HEK293 (cell line): Measurements from ENCODE around the gene RNF223.

Source experiments
- BCL11B ChIP-seq: fragments of 450-650 bp; formaldehyde crosslinking; IDR thresholded peaks from 2 replicates; pipeline ENCODE4 v1.5.1; 2016; ENCODE audit warnings: low read depth, missing biosample characterization, missing genetic modification characterization
- BCL6B ChIP-seq: fragments of 450-650 bp; formaldehyde crosslinking; IDR thresholded peaks from 2 replicates; pipeline ENCODE4 v1.5.1; 2017; ENCODE audit warnings: missing biosample characterization, missing genetic modification characterization
- GLI2 ChIP-seq: fragments of 450-650 bp; formaldehyde crosslinking; IDR thresholded peaks from 2 replicates; pipeline ENCODE4; 2017; ENCODE audit warnings: missing biosample characterization, missing genetic modification characterization, low read depth, borderline replicate concordance
- GLIS2 ChIP-seq: fragments of 450-650 bp; formaldehyde crosslinking; IDR thresholded peaks from 2 replicates; pipeline ENCODE4 v1.5.1; 2016; ENCODE audit warnings: missing biosample characterization, missing genetic modification characterization
- HOXC10 ChIP-seq: sonication (generic); formaldehyde crosslinking; IDR thresholded peaks from 2 replicates; pipeline ENCODE4 v1.8.1; 2023; ENCODE audit warnings: mild to moderate bottlenecking, missing genetic modification reagents
- PRDM1 ChIP-seq: fragments of 450-650 bp; formaldehyde crosslinking; IDR thresholded peaks from 2 replicates; pipeline ENCODE4; 2016; ENCODE audit warnings: missing biosample characterization, missing genetic modification characterization
- RBAK ChIP-seq: fragments of 450-650 bp; formaldehyde crosslinking; IDR thresholded peaks from 2 replicates; pipeline ENCODE4 v1.5.1; 2016; ENCODE audit warnings: missing biosample characterization, missing genetic modification characterization
- SP2 ChIP-seq: fragments of 450-650 bp; formaldehyde crosslinking; IDR thresholded peaks from 2 replicates; pipeline ENCODE4 v1.5.1; 2016; ENCODE audit warnings: missing biosample characterization, missing genetic modification characterization
- SP7 ChIP-seq: fragments of 450-650 bp; formaldehyde crosslinking; IDR thresholded peaks from 2 replicates; pipeline ENCODE4 v1.5.1; 2016; ENCODE audit warnings: missing biosample characterization, missing genetic modification characterization
- WT1 ChIP-seq: fragments of 450-650 bp; formaldehyde crosslinking; IDR thresholded peaks from 2 replicates; pipeline ENCODE4 v1.5.1; 2016; ENCODE audit warnings: missing biosample characterization, missing genetic modification characterization
- ZBTB10 ChIP-seq: fragments of 450-650 bp; formaldehyde crosslinking; IDR thresholded peaks from 2 replicates; pipeline ENCODE4 v1.5.1; 2016; ENCODE audit warnings: missing biosample characterization, missing genetic modification characterization
- ZBTB11 ChIP-seq: fragments of 450-650 bp; formaldehyde crosslinking; conservative IDR thresholded peaks from 2 replicates; pipeline ENCODE4 v1.5.1; 2016; ENCODE audit warnings: low read depth, missing biosample characterization, missing genetic modification characterization
- ZBTB26 ChIP-seq: fragments of 450-650 bp; formaldehyde crosslinking; optimal IDR thresholded peaks from 2 replicates; pipeline ENCODE3; 2016; ENCODE audit warnings: missing biosample characterization, mild to moderate bottlenecking, missing genetic modification characterization
- ZFP69B ChIP-seq: fragments of 450-650 bp; formaldehyde crosslinking; IDR thresholded peaks from 2 replicates; pipeline ENCODE4 v1.5.1; 2016; ENCODE audit warnings: missing biosample characterization, missing genetic modification characterization
- ZNF140 ChIP-seq: fragments of 450-650 bp; formaldehyde crosslinking; IDR thresholded peaks from 2 replicates; pipeline ENCODE4 v1.5.1; 2016; ENCODE audit warnings: missing biosample characterization, missing genetic modification characterization
- ZNF202 ChIP-seq: fragments of 450-650 bp; formaldehyde crosslinking; IDR thresholded peaks from 2 replicates; pipeline ENCODE4 v1.5.1; 2016; ENCODE audit warnings: missing biosample characterization, missing genetic modification characterization, borderline replicate concordance
- ZNF341 ChIP-seq: fragments of 450-650 bp; formaldehyde crosslinking; IDR thresholded peaks from 2 replicates; pipeline ENCODE4; 2016; ENCODE audit warnings: low read depth, missing biosample characterization, missing genetic modification characterization
- ZNF391 ChIP-seq: fragments of 450-650 bp; formaldehyde crosslinking; IDR thresholded peaks from 2 replicates; pipeline ENCODE4 v1.5.1; 2016; ENCODE audit warnings: low read depth, missing biosample characterization, missing genetic modification characterization, borderline replicate concordance
- ZNF398 ChIP-seq: fragments of 450-650 bp; formaldehyde crosslinking; IDR thresholded peaks from 2 replicates; pipeline ENCODE4 v1.5.1; 2017; ENCODE audit warnings: missing biosample characterization, missing genetic modification characterization
- ZNF423 ChIP-seq: fragments of 450-650 bp; formaldehyde crosslinking; IDR thresholded peaks from 2 replicates; pipeline ENCODE4 v1.5.1; 2016; ENCODE audit warnings: missing biosample characterization, missing genetic modification characterization
- ZNF48 ChIP-seq: fragments of 450-650 bp; formaldehyde crosslinking; IDR thresholded peaks from 2 replicates; pipeline ENCODE4 v1.5.1; 2016; ENCODE audit warnings: missing biosample characterization, missing genetic modification characterization
- ZNF510 ChIP-seq: fragments of 450-650 bp; formaldehyde crosslinking; IDR thresholded peaks from 2 replicates; pipeline ENCODE4 v1.5.1; 2018; ENCODE audit warnings: mild to moderate bottlenecking, missing genetic modification characterization, missing biosample characterization; ENCODE audit not compliant: insufficient replicate concordance
- ZNF514 ChIP-seq: fragments of 450-650 bp; formaldehyde crosslinking; IDR thresholded peaks from 2 replicates; pipeline ENCODE4 v1.5.1; 2016; ENCODE audit warnings: missing biosample characterization, missing genetic modification characterization
- ZNF621 ChIP-seq: fragments of 450-650 bp; formaldehyde crosslinking; IDR thresholded peaks from 2 replicates; pipeline ENCODE4 v1.5.1; 2017; ENCODE audit warnings: missing biosample characterization, missing genetic modification characterization
- ZNF645 ChIP-seq: fragments of 450-650 bp; formaldehyde crosslinking; IDR thresholded peaks from 2 replicates; pipeline ENCODE4; 2016; ENCODE audit warnings: missing biosample characterization, missing genetic modification characterization
- ZNF791 ChIP-seq: fragments of 450-650 bp; formaldehyde crosslinking; IDR thresholded peaks from 2 replicates; pipeline ENCODE4 v1.5.1; 2016; ENCODE audit warnings: missing biosample characterization, missing genetic modification characterization
- ZNF830 ChIP-seq: fragments of 450-650 bp; IDR thresholded peaks from 2 replicates; pipeline ENCODE4 v1.5.0; 2018; ENCODE audit warnings: missing biosample characterization, missing genetic modification characterization, low read depth, mild to moderate bottlenecking, moderate library complexity

Gene RNF223

GRCh38 chr1:1079408-1080121 lies 5.5 kb upstream of the RNF223 start (continued):
- TF ChIP-seq ZBTB11 (tag by site-specific recombination), result no peak
- TF ChIP-seq BCL11B (tag by site-specific recombination), result no peak; the same call in 1 of the 2 replicates
- TF ChIP-seq ZNF510 (tag by site-specific recombination), result no peak
- TF ChIP-seq ZNF341 (tag by site-specific recombination), result peak; percentile 43
- no peak for TF ChIP-seq PRDM1 (tag by site-specific recombination)
- TF ChIP-seq ZNF48 (tag by site-specific recombination), result no peak
- TF ChIP-seq HOXC10 (CRISPR knock-in tag), result no peak
- no peak for TF ChIP-seq RBAK (tag by site-specific recombination)
- no peak for TF ChIP-seq ZNF830 (tag by site-specific recombination)
- TF ChIP-seq ZBTB10 (tag by site-specific recombination), result peak; percentile 79; the same call in 1 of the 2 replicates
- peak; percentile 84 for TF ChIP-seq SP2
- TF ChIP-seq WT1, result peak; percentile 68
- TF ChIP-seq ZBTB26 (tag by site-specific recombination), result peak; percentile 53
- TF ChIP-seq ZNF391 (tag by site-specific recombination), result peak; percentile 92; the same call in 1 of the 2 replicates
- TF ChIP-seq GLI2 (tag by site-specific recombination), result no peak
- TF ChIP-seq ZNF645 (tag by site-specific recombination), result no peak
- no peak for TF ChIP-seq ZNF791
- peak; percentile 100 for TF ChIP-seq ZFP69B (tag by site-specific recombination)
- TF ChIP-seq ZNF398 (tag by site-specific recombination), result peak; percentile 44; the same call in 1 of the 2 replicates
- TF ChIP-seq BCL6B, result no peak
- no peak for TF ChIP-seq ZNF621
- no peak for TF ChIP-seq ZNF140 (tag by site-specific recombination)
- peak; percentile 17; the same call in 1 of the 2 replicates for TF ChIP-seq ZNF423 (tag by site-specific recombination)
- no peak for TF ChIP-seq ZNF202 (tag by site-specific recombination)
- TF ChIP-seq ZNF514 (tag by site-specific recombination), result no peak
- TF ChIP-seq SP7 (tag by site-specific recombination), result peak; percentile 91
- peak; percentile 98 for TF ChIP-seq GLIS2 (tag by site-specific recombination)
